Measurements from ENCODE around the gene SLC39A11. TPM values are rescaled to one million over a fixed set of nuclear protein-coding genes. Genes with fewer than 3 reads are reported as not detected.

The SLC39A11 gene
- total RNA-seq, 2 donors from 2014 or later: 18.1 to 20.1 TPM

DNA sequence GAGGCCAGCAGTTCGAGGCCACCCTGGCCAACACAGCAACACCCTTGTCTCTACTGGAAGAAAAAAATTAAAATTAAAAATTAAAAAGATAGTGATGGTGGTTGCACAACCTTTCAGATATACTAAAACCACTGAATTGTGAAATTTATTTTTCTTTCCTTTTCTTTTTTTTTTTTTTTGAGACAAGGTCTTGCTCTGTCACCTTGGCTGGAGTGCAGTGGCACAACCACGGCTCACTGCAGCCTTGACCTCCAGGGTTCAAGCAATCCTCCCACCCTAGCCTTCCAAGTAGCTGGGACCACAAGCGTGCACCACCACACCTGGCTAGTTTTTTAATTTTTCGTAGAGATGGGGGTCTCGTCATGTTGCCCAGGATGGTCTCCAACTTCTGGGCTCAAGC lies 254.4 kb downstream of the SLC39A11 start:
- Histone ChIP-seq H3K27ac (ENCODE audit: low read depth, low read length) (no peak overlapping the region), H3K27me3 (ENCODE audit: control insufficient read depth, insufficient read depth, low read length, poor library complexity, severe bottlenecking) (no peaks in the 10 kb centered on the region), H3K4me3 (ENCODE audit: low read length) (no peak overlapping the region), H3K9me3 (ENCODE audit: control insufficient read depth, low read length) (peaks cover 14% of the 10 kb centered on the region), H3K9ac (ENCODE audit: extremely low read depth, low read length, poor library complexity, severe bottlenecking) (no peak overlapping the region), H3K36me3 (ENCODE audit: control insufficient read depth, insufficient read depth, low read length) (no peaks in the 10 kb centered on the region), H3K4me1 (ENCODE audit: control insufficient read depth, insufficient read depth, low read length) (peaks cover 7% of the 10 kb centered on the region)
- Mint-ChIP-seq H3K9me3 (peaks cover 17% of the 10 kb centered on the region), H3K27ac (no peak overlapping the region), H3K27me3 (ENCODE audit: insufficient read depth) (no peaks in the 10 kb centered on the region), H3K4me3 (no peak overlapping the region), H3K4me1 (peaks cover 6% of the 10 kb centered on the region), H3K36me3 (ENCODE audit: low read depth) (peaks cover 3% of the 10 kb centered on the region)
- no peak for DNase-seq
- TF ChIP-seq, protein P1, sequence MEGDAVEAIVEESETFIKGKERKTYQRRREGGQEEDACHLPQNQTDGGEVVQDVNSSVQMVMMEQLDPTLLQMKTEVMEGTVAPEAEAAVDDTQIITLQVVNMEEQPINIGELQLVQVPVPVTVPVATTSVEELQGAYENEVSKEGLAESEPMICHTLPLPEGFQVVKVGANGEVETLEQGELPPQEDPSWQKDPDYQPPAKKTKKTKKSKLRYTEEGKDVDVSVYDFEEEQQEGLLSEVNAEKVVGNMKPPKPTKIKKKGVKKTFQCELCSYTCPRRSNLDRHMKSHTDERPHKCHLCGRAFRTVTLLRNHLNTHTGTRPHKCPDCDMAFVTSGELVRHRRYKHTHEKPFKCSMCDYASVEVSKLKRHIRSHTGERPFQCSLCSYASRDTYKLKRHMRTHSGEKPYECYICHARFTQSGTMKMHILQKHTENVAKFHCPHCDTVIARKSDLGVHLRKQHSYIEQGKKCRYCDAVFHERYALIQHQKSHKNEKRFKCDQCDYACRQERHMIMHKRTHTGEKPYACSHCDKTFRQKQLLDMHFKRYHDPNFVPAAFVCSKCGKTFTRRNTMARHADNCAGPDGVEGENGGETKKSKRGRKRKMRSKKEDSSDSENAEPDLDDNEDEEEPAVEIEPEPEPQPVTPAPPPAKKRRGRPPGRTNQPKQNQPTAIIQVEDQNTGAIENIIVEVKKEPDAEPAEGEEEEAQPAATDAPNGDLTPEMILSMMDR (conservative IDR thresholded peaks at IDR 0.05): no peak
- 74 to 95% methylated on average over 3 to 5 of the region's 5 CpGs for WGBS, 2 experiments (ENCODE audit: insufficient coverage in 1 of 2, insufficient read length in 1 of 2)

DNA sequence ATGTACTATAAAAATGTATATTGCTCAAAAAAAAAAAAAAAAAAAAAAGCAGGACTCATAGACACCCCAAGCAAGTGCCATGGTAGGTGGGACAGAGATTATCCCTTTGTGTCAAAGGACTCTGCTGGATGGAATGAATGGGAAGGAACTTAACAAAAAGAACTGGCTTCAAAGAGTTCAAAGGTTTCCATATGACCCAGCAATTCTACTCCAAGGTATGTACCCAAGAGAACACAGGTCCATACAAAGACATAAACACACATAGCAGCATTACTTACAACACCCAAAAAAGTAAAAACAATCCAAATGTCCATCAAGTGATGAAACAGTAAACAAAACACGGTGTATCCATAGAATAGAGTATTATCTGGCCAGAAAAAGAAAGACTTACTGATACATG lies 255.2 kb downstream of the SLC39A11 start:
- peaks cover 3% of the 10 kb centered on the region for H3K36me3 Mint-ChIP-seq (ENCODE audit: low read depth)
- H3K4me3 Mint-ChIP-seq: no peak overlapping the region
- H3K27me3 Mint-ChIP-seq (ENCODE audit: insufficient read depth): no peaks in the 10 kb centered on the region
- Histone ChIP-seq H3K9ac (ENCODE audit: extremely low read depth, low read length, poor library complexity, severe bottlenecking) (no peak overlapping the region), H3K27ac (ENCODE audit: low read depth, low read length) (no peak overlapping the region), H3K4me1 (ENCODE audit: control insufficient read depth, insufficient read depth, low read length) (peaks cover 10% of the 10 kb centered on the region), H3K36me3 (ENCODE audit: control insufficient read depth, insufficient read depth, low read length) (no peaks in the 10 kb centered on the region), H3K4me3 (ENCODE audit: low read length) (no peak overlapping the region), H3K27me3 (ENCODE audit: control insufficient read depth, insufficient read depth, low read length, poor library complexity, severe bottlenecking) (no peaks in the 10 kb centered on the region), H3K9me3 (ENCODE audit: control insufficient read depth, low read length) (peaks cover 14% of the 10 kb centered on the region)
- peaks cover 8% of the 10 kb centered on the region for H3K4me1 Mint-ChIP-seq
- TF ChIP-seq, protein P1 (conservative IDR thresholded peaks at IDR 0.05): no peak
- no peak overlapping the region for H3K27ac Mint-ChIP-seq
- no peak for DNase-seq
- 100% methylated on average over 1 of the region's 1 CpG for WGBS, 2 experiments (ENCODE audit: insufficient coverage in 1 of 2, insufficient read length in 1 of 2)
- H3K9me3 Mint-ChIP-seq: peaks cover 17% of the 10 kb centered on the region

GRCh38 chr17:72833128-72833765 lies 259.2 kb downstream of the SLC39A11 start:
- TF ChIP-seq, protein P1 (conservative IDR thresholded peaks at IDR 0.05): no peak
- WGBS, 2 experiments (ENCODE audit: insufficient coverage in 1 of 2, insufficient read length in 1 of 2): 89 to 96% methylated on average over 3 to 4 of the region's 4 CpGs
- Mint-ChIP-seq H3K9me3 (no peaks in the 10 kb centered on the region), H3K4me3 (no peak overlapping the region), H3K27me3 (ENCODE audit: insufficient read depth) (no peaks in the 10 kb centered on the region), H3K27ac (no peak overlapping the region), H3K36me3 (ENCODE audit: low read depth) (no peaks in the 10 kb centered on the region), H3K4me1 (peaks cover 12% of the 10 kb centered on the region)
- Histone ChIP-seq H3K27me3 (ENCODE audit: control insufficient read depth, insufficient read depth, low read length, poor library complexity, severe bottlenecking) (no peaks in the 10 kb centered on the region), H3K36me3 (ENCODE audit: control insufficient read depth, insufficient read depth, low read length) (no peaks in the 10 kb centered on the region), H3K4me1 (ENCODE audit: control insufficient read depth, insufficient read depth, low read length) (peaks cover 10% of the 10 kb centered on the region), H3K9ac (ENCODE audit: extremely low read depth, low read length, poor library complexity, severe bottlenecking) (no peak overlapping the region), H3K27ac (ENCODE audit: low read depth, low read length) (no peak overlapping the region), H3K9me3 (ENCODE audit: control insufficient read depth, low read length) (no peaks in the 10 kb centered on the region), H3K4me3 (ENCODE audit: low read length) (no peak overlapping the region)
- no peak for DNase-seq
